ENCODE data around the gene CAMSAP1. TPM values are rescaled to one million over a fixed set of nuclear protein-coding genes. Genes with fewer than 3 reads are reported as not detected.

CAMSAP1 gene
- total and polyA plus RNA-seq, 9 of the 15 experiments (the other 6 are each of a cell fraction or from before 2014, with no cell fraction given) = 1.5 to 28.8 (median 14.3) TPM

DNA sequence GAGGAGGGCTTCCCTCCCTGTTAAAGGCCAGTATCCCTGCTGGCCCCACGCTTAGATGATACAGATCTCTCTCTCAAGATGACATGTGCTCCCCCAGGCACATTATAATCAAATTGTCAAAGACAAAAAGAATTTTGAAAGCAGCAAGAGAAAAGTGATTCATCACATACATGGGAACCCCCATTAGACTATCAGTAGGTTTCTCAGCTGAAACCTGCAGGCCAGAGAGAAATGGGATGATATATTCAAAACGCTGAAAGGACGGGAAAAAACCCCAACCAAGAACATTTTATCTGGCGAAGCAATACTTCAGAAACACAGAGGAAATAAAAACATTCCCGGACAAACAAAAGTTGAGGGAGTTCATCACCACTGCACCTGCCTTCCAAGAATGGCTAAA lies 78.7 kb downstream of the CAMSAP1 start:
- Histone ChIP-seq H3K9ac (ENCODE audit: insufficient read depth in 1 of 2, low read depth in 2 of 2, low read length in 2 of 2) (no peak overlapping the region), H3K36me3 (ENCODE audit: control insufficient read depth, insufficient read depth, low read length) (peaks cover 21% of the 10 kb centered on the region; the same call in 2 of the 3 replicates), H3K27me3 (ENCODE audit: control insufficient read depth in 2 of 2, insufficient read depth in 2 of 2, low read length in 2 of 2) (no peaks in the 10 kb centered on the region), H3K9me1 (ENCODE audit: control insufficient read depth, insufficient read depth, low read length) (no peaks in the 10 kb centered on the region), H4K20me1 (replicated peaks; ENCODE audit: control insufficient read depth, insufficient read depth, low read length) (no peaks in the 10 kb centered on the region), H2AFZ (ENCODE audit: low read depth, low read length) (no peak overlapping the region), H3K4me2 (ENCODE audit: insufficient read depth, low read length) (no peak overlapping the region), H3K9me3 (replicated peaks; ENCODE audit: control insufficient read depth, insufficient read depth, low read depth, low read length) (no peaks in the 10 kb centered on the region), H3K27ac (ENCODE audit: extremely low read depth, low read depth, low read length) (no peak overlapping the region), H3K79me2 (ENCODE audit: control insufficient read depth, insufficient read depth, low read length) (peaks cover 25% of the 10 kb centered on the region; the same call in 2 of the 3 replicates), H3K4me1 (replicated peaks in 1 of 2; ENCODE audit: control insufficient read depth in 2 of 2, insufficient read depth in 2 of 2, low read length in 2 of 2) (peaks cover 0 to 11% of the 10 kb centered on the region in 2 experiments; a peak in 1 of 5 replicates), H3K4me3 (no peak overlapping the region)
- POLR2A ChIA-PET = no interaction called here
- ATAC-seq (no peak), DNase-seq (ENCODE audit: extremely low read depth in 1 of 4, low spot score in 3 of 4) (no peak), FAIRE-seq (no peak)
- intact Hi-C loops (cut with micrococcal nuclease) = no loop called here
- BruUV-seq (replicated peaks) = no TSS peak
- in situ Hi-C loops (cut with MboI) = no loop called here
- WGBS (ENCODE audit: insufficient coverage, low coverage, missing lambda C conversion rate) = 89% methylated on average over 5 of the region's 5 CpGs
- no peak for TF ChIP-seq CHD4 (IDR thresholded peaks at IDR 0.05; ENCODE audit: insufficient read depth, insufficient replicate concordance, low read depth, low read length, poor library complexity, severe bottlenecking)
- peak in 1 of 2 experiments; percentile 61; a peak in 1 of 3 replicates for TF ChIP-seq CBX3 (IDR thresholded peaks at IDR 0.05; ENCODE audit: borderline replicate concordance in 1 of 2, low read length in 2 of 2)
- CTCF ChIA-PET (ENCODE audit: low intra/inter-chr PET ratio) = no interaction called here

DNA sequence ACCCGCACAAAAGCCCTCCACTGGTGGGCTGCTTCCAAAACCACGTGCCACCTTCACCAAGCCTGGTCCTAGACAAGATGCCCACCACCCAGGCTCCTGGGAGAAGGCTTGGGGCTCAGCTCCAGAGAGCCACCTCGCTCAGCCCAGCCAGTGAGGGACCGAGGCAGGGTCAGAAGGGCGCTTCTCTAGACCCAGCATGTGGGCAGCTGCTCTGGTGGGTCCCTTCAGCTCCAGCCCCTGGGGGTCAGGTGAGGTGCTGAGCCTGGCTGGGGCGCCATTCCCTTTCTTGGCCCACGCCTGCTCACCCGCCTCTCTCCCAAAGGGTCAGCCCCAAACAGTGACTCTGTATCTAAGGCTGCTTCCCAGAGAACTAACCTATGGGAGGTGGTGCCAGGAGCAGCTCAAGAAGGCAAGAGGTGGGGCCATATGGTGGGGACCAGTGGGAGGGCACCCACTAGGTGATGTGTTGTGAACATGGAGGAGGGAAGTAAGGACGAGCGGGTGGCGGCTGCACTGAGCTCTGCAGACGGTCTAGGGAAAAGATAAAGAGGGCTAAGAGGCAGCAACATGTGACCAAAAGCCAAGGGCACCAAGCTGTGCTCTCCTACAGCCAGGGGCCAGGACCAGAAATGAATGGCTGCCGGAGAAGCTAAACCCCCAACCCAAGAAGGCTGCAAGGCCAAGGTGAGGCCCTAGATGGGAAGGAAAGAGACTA lies 79.3 kb downstream of the CAMSAP1 start:
- no peak; the same call in 2 of the 3 replicates for ATAC-seq
- no peak for TF ChIP-seq RBBP5 (IDR thresholded peaks at IDR 0.05; ENCODE audit: borderline replicate concordance, insufficient read depth, low read length, poor library complexity, severe bottlenecking)
- TF ChIP-seq, protein P1, sequence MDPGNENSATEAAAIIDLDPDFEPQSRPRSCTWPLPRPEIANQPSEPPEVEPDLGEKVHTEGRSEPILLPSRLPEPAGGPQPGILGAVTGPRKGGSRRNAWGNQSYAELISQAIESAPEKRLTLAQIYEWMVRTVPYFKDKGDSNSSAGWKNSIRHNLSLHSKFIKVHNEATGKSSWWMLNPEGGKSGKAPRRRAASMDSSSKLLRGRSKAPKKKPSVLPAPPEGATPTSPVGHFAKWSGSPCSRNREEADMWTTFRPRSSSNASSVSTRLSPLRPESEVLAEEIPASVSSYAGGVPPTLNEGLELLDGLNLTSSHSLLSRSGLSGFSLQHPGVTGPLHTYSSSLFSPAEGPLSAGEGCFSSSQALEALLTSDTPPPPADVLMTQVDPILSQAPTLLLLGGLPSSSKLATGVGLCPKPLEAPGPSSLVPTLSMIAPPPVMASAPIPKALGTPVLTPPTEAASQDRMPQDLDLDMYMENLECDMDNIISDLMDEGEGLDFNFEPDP (CRISPR knock-in tag; IDR thresholded peaks at IDR 0.05) = no peak
- no peak for TF ChIP-seq ZNF518B (CRISPR knock-in tag; IDR thresholded peaks at IDR 0.05)
- no peak for TF ChIP-seq E2F3 (CRISPR knock-in tag; IDR thresholded peaks at IDR 0.05)
- intact Hi-C loops (cut with micrococcal nuclease) = no loop called here

More for the DNA sequence above, 79.3 kb downstream of the CAMSAP1 start:
- Histone ChIP-seq H3K4me1 (replicated peaks in 1 of 2; ENCODE audit: control insufficient read depth in 2 of 2, insufficient read depth in 2 of 2, low read length in 2 of 2) (peaks cover 0 to 11% of the 10 kb centered on the region in 2 experiments; a peak in 1 of 5 replicates), H3K4me2 (ENCODE audit: insufficient read depth, low read length) (no peak overlapping the region), H3K9ac (ENCODE audit: insufficient read depth in 1 of 2, low read depth in 2 of 2, low read length in 2 of 2) (no peak overlapping the region), H3K27ac (ENCODE audit: extremely low read depth, low read depth, low read length) (no peak overlapping the region), H3K79me2 (ENCODE audit: control insufficient read depth, insufficient read depth, low read length) (peaks cover 25% of the 10 kb centered on the region; the same call in 2 of the 3 replicates), H3K9me3 (replicated peaks; ENCODE audit: control insufficient read depth, insufficient read depth, low read depth, low read length) (no peaks in the 10 kb centered on the region), H4K20me1 (replicated peaks; ENCODE audit: control insufficient read depth, insufficient read depth, low read length) (no peaks in the 10 kb centered on the region), H3K9me1 (ENCODE audit: control insufficient read depth, insufficient read depth, low read length) (peaks cover 2% of the 10 kb centered on the region), H3K4me3 (no peak overlapping the region), H3K27me3 (ENCODE audit: control insufficient read depth in 2 of 2, insufficient read depth in 2 of 2, low read length in 2 of 2) (no peaks in the 10 kb centered on the region), H3K36me3 (ENCODE audit: control insufficient read depth, insufficient read depth, low read length) (peaks cover 28% of the 10 kb centered on the region; the same call in 2 of the 3 replicates), H2AFZ (ENCODE audit: low read depth, low read length) (no peak overlapping the region)
- DNase-seq (ENCODE audit: extremely low read depth in 1 of 4, low spot score in 3 of 4) (no peak), FAIRE-seq (no peak)
- POLR2A ChIA-PET = interaction anchor here (0.6 to 0.8 kb wide), 2 partner anchors 10 to 13 kb away, joined by 3 read pairs; no protein-coding TSS in a partner anchor
- no TSS peak for BruUV-seq (replicated peaks)
- CTCF ChIA-PET (ENCODE audit: low intra/inter-chr PET ratio) = no interaction called here
- 79% methylated on average over 12 of the region's 13 CpGs for WGBS (ENCODE audit: insufficient coverage, low coverage, missing lambda C conversion rate)
- in situ Hi-C loops (cut with MboI) = no loop called here
